Neural cell (in vitro differentiated cells): Measurements from ENCODE around the gene PDE11A. TPM values are rescaled to one million over a fixed set of nuclear protein-coding genes. Genes with fewer than 3 reads are reported as not detected.

Experiments
- H2AFZ ChIP-seq: fragments of 200-600, 300-800 bp; sonication (generic), shearing (Covaris generic); 2 replicates; pipeline ENCODE4 v1.6.0; 2014; ENCODE audit warnings: low read depth, mild to moderate bottlenecking, antibody characterized with exemption, low read length, moderate library complexity
- H3F3A ChIP-seq: fragments of 200-600 bp; shearing (Covaris generic); 2 replicates; pipeline ENCODE4 v1.6.1; 2016; ENCODE audit warnings: mild to moderate bottlenecking, moderate library complexity, mixed read lengths, antibody characterized with exemption, low read length; ENCODE audit not compliant: insufficient read depth, poor library complexity, severe bottlenecking
- H3K27ac ChIP-seq: fragments of 200-600, 300-800 bp; sonication (generic), shearing (Covaris generic); 2 replicates; pipeline ENCODE4 v1.5.1; 2014; ENCODE audit warnings: mild to moderate bottlenecking, low read length, moderate library complexity
- H3K27me3 ChIP-seq: fragments of 300-800, 200-600 bp; sonication (generic), shearing (Covaris generic); 2 replicates; pipeline ENCODE4 v1.6.0; 2014; ENCODE audit warnings: mild to moderate bottlenecking, low read depth, low read length, moderate library complexity; ENCODE audit not compliant: insufficient read depth
- H3K36me3 ChIP-seq: fragments of 300-800, 200-600 bp; sonication (generic), shearing (Covaris generic); 2 replicates; pipeline ENCODE4 v1.5.1; 2014; ENCODE audit warnings: mild to moderate bottlenecking, antibody characterized with exemption, low read length, moderate library complexity; ENCODE audit not compliant: insufficient read depth
- H3K4me2 ChIP-seq: fragments of 300-800, 200-600 bp; sonication (generic), shearing (Covaris generic); 2 replicates; pipeline ENCODE4 v1.6.0; 2014; ENCODE audit warnings: mild to moderate bottlenecking, low read length
- H3K4me3 ChIP-seq: fragments of 300-800, 200-600 bp; sonication (generic), shearing (Covaris generic); 2 replicates; pipeline ENCODE4 v1.5.1; 2014; ENCODE audit warnings: mild to moderate bottlenecking, low read length, moderate library complexity
- H3K79me2 ChIP-seq: fragments of 200-600 bp; shearing (Covaris generic); replicated peaks from 2 replicates; pipeline ENCODE4 v1.6.0; 2014; ENCODE audit warnings: mild to moderate bottlenecking, low read length, moderate library complexity; ENCODE audit not compliant: insufficient read depth
- H3K9ac ChIP-seq: fragments of 300-800, 200-600 bp; sonication (generic), shearing (Covaris generic); 2 replicates; pipeline ENCODE4 v1.6.1; 2016; ENCODE audit warnings: mild to moderate bottlenecking, low read length, mixed read lengths
- H3K9me2 ChIP-seq: fragments of 200-600 bp; shearing (Covaris generic); 2 replicates; pipeline ENCODE4 v1.6.1; 2016; ENCODE audit warnings: mild to moderate bottlenecking, low read length, mixed read lengths; ENCODE audit not compliant: insufficient read depth
- H3K9me3 ChIP-seq: fragments of 200-600, 300-800 bp; sonication (generic), shearing (Covaris generic); 2 replicates; pipeline ENCODE4 v1.6.1; 2016; ENCODE audit warnings: mild to moderate bottlenecking, mixed run types, low read length, moderate library complexity, mixed read lengths
- H4K20me1 ChIP-seq: fragments of 200-600 bp; shearing (Covaris generic); 2 replicates; pipeline ENCODE4 v1.6.1; 2016; ENCODE audit warnings: mild to moderate bottlenecking, mixed run types; ENCODE audit not compliant: insufficient read depth
- EP300 ChIP-seq: fragments of 450-650 bp; conservative IDR thresholded peaks from 2 replicates; pipeline ENCODE4 v1.6.1; 2014; ENCODE audit warnings: antibody characterized with exemption, mild to moderate bottlenecking, moderate library complexity; ENCODE audit not compliant: poor library complexity, severe bottlenecking
- EZH2 ChIP-seq: fragments of 200-600, 300-800 bp; shearing (Covaris generic), sonication (generic); IDR thresholded peaks from 2 replicates; pipeline ENCODE4 v1.6.1; 2014; ENCODE audit warnings: antibody characterized with exemption, low read length, borderline replicate concordance, mild to moderate bottlenecking; ENCODE audit not compliant: insufficient read depth, poor library complexity, severe bottlenecking
- MXI1 ChIP-seq: fragments of 450-650 bp; conservative IDR thresholded peaks from 2 replicates; pipeline ENCODE4 v1.6.1; 2014; ENCODE audit warnings: antibody characterized with exemption, mild to moderate bottlenecking; ENCODE audit not compliant: poor library complexity, severe bottlenecking
- RAD21 ChIP-seq: fragments of 450-650 bp; conservative IDR thresholded peaks from 2 replicates; pipeline ENCODE4 v1.6.1; 2014; ENCODE audit warnings: antibody characterized with exemption, mild to moderate bottlenecking, moderate library complexity
- SMC3 ChIP-seq: fragments of 450-650 bp; conservative IDR thresholded peaks from 2 replicates; pipeline ENCODE4 v1.6.1; 2014; ENCODE audit warnings: antibody characterized with exemption, mild to moderate bottlenecking, moderate library complexity; ENCODE audit not compliant: poor library complexity
- TAF1 ChIP-seq: IDR thresholded peaks from 2 replicates; pipeline ENCODE4 v1.6.1; 2012; ENCODE audit warnings: low read depth
- polyA plus RNA-seq: library from polyadenylated mRNA; depleted of rRNA; stranded (reverse); fragments of >200 nt; gene quantifications from 2 replicates; pipeline ENCODE4 v1.2.3, GENCODE V29; 2014
- TF ChIP-seq, protein P1 (sequence below): fragments of 450-650 bp; IDR thresholded peaks from 2 replicates; pipeline ENCODE4 v1.5.1; 2014; ENCODE audit warnings: antibody characterized with exemption, mild to moderate bottlenecking, moderate library complexity; ENCODE audit not compliant: poor library complexity, severe bottlenecking
- TF ChIP-seq, protein P2 (sequence below): IDR thresholded peaks from 2 replicates; pipeline ENCODE4 v1.6.1; 2012; ENCODE audit warnings: borderline replicate concordance

Gene PDE11A
- polyA plus RNA-seq, 1 donor from 2014 or later: 0.89 TPM

DNA sequence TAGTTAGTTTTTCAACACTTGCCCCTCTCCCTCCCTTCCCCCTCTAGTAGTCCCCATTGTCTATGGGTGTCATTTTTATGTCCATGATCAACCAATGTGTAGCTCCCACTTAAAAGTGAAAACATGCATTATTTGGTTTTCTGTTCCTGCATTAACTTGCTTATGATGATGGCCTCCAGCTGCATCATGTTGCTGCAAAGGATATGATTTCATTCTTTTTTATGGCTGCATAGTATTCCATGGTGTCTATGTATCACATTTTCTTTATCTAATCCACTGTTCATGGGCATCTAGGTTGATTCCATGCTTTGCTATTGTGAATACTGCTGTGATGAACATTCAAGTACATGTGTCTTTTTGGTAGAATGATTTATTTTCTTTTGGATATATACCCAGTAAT is 70.5 kb downstream of the PDE11A start:
- no peaks in the 10 kb centered on the region for H4K20me1 ChIP-seq
- H3F3A ChIP-seq: no peaks in the 10 kb centered on the region
- no peak overlapping the region for H3K4me2 ChIP-seq
- H3K9ac ChIP-seq: no peak overlapping the region
- no peaks in the 10 kb centered on the region for H3K9me2 ChIP-seq
- no peaks in the 10 kb centered on the region for H3K27me3 ChIP-seq
- no peaks in the 10 kb centered on the region for H3K36me3 ChIP-seq
- TF ChIP-seq, protein P1, sequence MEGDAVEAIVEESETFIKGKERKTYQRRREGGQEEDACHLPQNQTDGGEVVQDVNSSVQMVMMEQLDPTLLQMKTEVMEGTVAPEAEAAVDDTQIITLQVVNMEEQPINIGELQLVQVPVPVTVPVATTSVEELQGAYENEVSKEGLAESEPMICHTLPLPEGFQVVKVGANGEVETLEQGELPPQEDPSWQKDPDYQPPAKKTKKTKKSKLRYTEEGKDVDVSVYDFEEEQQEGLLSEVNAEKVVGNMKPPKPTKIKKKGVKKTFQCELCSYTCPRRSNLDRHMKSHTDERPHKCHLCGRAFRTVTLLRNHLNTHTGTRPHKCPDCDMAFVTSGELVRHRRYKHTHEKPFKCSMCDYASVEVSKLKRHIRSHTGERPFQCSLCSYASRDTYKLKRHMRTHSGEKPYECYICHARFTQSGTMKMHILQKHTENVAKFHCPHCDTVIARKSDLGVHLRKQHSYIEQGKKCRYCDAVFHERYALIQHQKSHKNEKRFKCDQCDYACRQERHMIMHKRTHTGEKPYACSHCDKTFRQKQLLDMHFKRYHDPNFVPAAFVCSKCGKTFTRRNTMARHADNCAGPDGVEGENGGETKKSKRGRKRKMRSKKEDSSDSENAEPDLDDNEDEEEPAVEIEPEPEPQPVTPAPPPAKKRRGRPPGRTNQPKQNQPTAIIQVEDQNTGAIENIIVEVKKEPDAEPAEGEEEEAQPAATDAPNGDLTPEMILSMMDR: no peak
- TF ChIP-seq EZH2 (no peak), RAD21 (no peak), EP300 (no peak), MXI1 (no peak)
- TF ChIP-seq, protein P2, sequence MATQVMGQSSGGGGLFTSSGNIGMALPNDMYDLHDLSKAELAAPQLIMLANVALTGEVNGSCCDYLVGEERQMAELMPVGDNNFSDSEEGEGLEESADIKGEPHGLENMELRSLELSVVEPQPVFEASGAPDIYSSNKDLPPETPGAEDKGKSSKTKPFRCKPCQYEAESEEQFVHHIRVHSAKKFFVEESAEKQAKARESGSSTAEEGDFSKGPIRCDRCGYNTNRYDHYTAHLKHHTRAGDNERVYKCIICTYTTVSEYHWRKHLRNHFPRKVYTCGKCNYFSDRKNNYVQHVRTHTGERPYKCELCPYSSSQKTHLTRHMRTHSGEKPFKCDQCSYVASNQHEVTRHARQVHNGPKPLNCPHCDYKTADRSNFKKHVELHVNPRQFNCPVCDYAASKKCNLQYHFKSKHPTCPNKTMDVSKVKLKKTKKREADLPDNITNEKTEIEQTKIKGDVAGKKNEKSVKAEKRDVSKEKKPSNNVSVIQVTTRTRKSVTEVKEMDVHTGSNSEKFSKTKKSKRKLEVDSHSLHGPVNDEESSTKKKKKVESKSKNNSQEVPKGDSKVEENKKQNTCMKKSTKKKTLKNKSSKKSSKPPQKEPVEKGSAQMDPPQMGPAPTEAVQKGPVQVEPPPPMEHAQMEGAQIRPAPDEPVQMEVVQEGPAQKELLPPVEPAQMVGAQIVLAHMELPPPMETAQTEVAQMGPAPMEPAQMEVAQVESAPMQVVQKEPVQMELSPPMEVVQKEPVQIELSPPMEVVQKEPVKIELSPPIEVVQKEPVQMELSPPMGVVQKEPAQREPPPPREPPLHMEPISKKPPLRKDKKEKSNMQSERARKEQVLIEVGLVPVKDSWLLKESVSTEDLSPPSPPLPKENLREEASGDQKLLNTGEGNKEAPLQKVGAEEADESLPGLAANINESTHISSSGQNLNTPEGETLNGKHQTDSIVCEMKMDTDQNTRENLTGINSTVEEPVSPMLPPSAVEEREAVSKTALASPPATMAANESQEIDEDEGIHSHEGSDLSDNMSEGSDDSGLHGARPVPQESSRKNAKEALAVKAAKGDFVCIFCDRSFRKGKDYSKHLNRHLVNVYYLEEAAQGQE: no peak
- no peaks in the 10 kb centered on the region for H3K79me2 ChIP-seq
- H3K9me3 ChIP-seq: no peaks in the 10 kb centered on the region
- H3K27ac ChIP-seq: no peak overlapping the region
- no peak overlapping the region for H2AFZ ChIP-seq
- H3K4me3 ChIP-seq: no peak overlapping the region

DNA sequence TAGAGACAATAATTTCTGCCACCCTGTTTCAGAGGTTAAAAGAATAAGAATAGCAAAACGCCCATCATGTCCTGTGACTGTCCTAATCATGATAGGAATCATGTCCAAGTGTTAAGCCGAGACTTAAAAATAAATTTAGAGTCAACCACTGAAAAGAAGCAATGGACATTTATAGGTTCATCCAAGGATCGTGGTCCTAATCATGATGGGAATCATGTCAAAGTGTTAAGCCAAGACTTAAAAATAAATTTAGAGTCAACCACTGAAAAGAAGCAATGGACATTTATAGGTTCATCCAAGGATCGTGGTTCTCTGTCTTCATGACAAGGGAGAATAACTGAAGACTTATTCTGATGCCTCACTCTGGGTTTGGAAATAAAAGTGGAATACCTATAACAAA is 73.6 kb downstream of the PDE11A start:
- Histone ChIP-seq H3K27ac (no peak overlapping the region), H3K79me2 (no peaks in the 10 kb centered on the region), H3K4me2 (no peak overlapping the region), H3K27me3 (no peaks in the 10 kb centered on the region), H2AFZ (no peak overlapping the region), H3K36me3 (no peaks in the 10 kb centered on the region), H4K20me1 (no peaks in the 10 kb centered on the region), H3F3A (no peaks in the 10 kb centered on the region), H3K9me2 (no peaks in the 10 kb centered on the region), H3K9me3 (no peaks in the 10 kb centered on the region), H3K9ac (no peak overlapping the region), H3K4me3 (no peak overlapping the region)
- TF ChIP-seq TAF1 (no peak), SMC3 (no peak), EZH2 (no peak), RAD21 (no peak)
- TF ChIP-seq, protein P2: no peak
